ENCODE data around the gene ADPRH. TPM values are rescaled to one million over a fixed set of nuclear protein-coding genes. Genes with fewer than 3 reads are reported as not detected.
"Not testable (repeated sequence)": the region's sequence is repeated elsewhere in the genome, so short reads cannot be mapped to it uniquely, and the experiment has no call there.

Gene ADPRH
- polyA plus RNA-seq, 5 donors: 9.4 to 13.8 (median 11.6) TPM

- DNase-seq: no peak
Observed at GRCh38 chr3:119558626-119559317, 20.5 kb upstream of the ADPRH start.

- peak; percentile 9 to 17 for DNase-seq
Observed at GRCh38 chr3:119559441-119559963, 19.8 kb upstream of the ADPRH start, which contains the start of gene CD80. TSS of gene CD80 (minus strand) at chr3:119559614. CDS start at chr3:119557728, 1,886 bp downstream.

- DNase-seq: no peak
Observed at GRCh38 chr3:119560160-119560559, 19.1 kb upstream of the ADPRH start.

GRCh38 chr3:119562307-119562961 lies 16.9 kb upstream of the ADPRH start:
- DNase-seq: no peak

GRCh38 chr3:119563334-119563733 lies 16.0 kb upstream of the ADPRH start:
- DNase-seq: not testable (repeated sequence)

GRCh38 chr3:119569156-119569555 lies 10.1 kb upstream of the ADPRH start:
- DNase-seq: no peak

GRCh38 chr3:119570229-119570628 lies 9.1 kb upstream of the ADPRH start:
- no peak for DNase-seq

GRCh38 chr3:119571230-119571629 lies 8.1 kb upstream of the ADPRH start:
- DNase-seq: no peak

GRCh38 chr3:119571688-119572087 lies 7.6 kb upstream of the ADPRH start:
- no peak for DNase-seq

GRCh38 chr3:119575507-119575906 lies 3.8 kb upstream of the ADPRH start:
- no peak for DNase-seq

- no peak for DNase-seq
Observed at GRCh38 chr3:119580067-119580760, 922 bp downstream of the ADPRH start.

GRCh38 chr3:119582178-119582577 lies 2.9 kb downstream of the ADPRH start:
- DNase-seq: no peak

- DNase-seq: no peak
Observed at GRCh38 chr3:119585208-119585607, 5.9 kb downstream of the ADPRH start.

GRCh38 chr3:119585856-119586570 lies 6.7 kb downstream of the ADPRH start:
- DNase-seq: no peak

- DNase-seq: no peak
Observed at GRCh38 chr3:119586733-119587172, 7.5 kb downstream of the ADPRH start.

GRCh38 chr3:119588112-119588511 lies 8.8 kb downstream of the ADPRH start:
- no peak for DNase-seq

- DNase-seq: no peak
Observed at GRCh38 chr3:119589102-119589773, 9.9 kb downstream of the ADPRH start.

GRCh38 chr3:119590706-119591105 lies 11.4 kb downstream of the ADPRH start:
- no peak for DNase-seq

- no peak for DNase-seq
Observed at GRCh38 chr3:119592861-119593260, 13.6 kb downstream of the ADPRH start.

GRCh38 chr3:119594066-119594465 lies 14.8 kb downstream of the ADPRH start:
- DNase-seq: no peak

- DNase-seq: not testable (repeated sequence)
Observed at GRCh38 chr3:119594929-119595328, 15.6 kb downstream of the ADPRH start.
